ENCODE results near the gene FKTN.
"Not testable (repeated sequence)": the region's sequence is repeated elsewhere in the genome, so short reads cannot be mapped to it uniquely, and the experiment has no call there.

Gene FKTN

GRCh38 chr9:105557804-105558610 lies at the start of gene FKTN:
FKTN (plus strand) TSS chr9:105558131; CDS start chr9:105575033, 16,902 bp downstream.
- peak; percentile 25 for DNase-seq

- no peak for DNase-seq
Measured at GRCh38 chr9:105508530-105508929, 49.4 kb upstream of the FKTN start.

- no peak for DNase-seq
Measured at GRCh38 chr9:105510024-105510423, 47.9 kb upstream of the FKTN start.

DNA sequence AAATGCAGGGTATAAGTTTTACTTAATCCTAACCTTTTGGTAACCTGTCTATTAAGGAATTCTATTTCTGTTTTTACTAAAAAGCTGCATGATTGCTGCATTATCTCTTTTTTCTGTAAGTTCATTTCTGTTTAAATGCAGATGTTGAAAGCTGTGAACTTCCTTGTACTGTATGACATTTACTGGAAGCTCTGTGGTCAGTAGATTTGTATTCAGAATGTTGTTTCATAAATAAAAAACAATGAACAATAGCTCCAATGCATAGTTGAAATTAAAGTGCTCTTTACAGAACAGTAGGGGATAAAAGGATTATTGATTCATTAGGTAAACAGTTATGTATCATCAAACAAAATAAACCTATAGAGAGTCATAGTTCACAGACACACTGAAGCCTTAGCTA lies 46.5 kb upstream of the FKTN start:
- DNase-seq = no peak

- DNase-seq = no peak
Measured at GRCh38 chr9:105515811-105516413, 42.0 kb upstream of the FKTN start.

DNA sequence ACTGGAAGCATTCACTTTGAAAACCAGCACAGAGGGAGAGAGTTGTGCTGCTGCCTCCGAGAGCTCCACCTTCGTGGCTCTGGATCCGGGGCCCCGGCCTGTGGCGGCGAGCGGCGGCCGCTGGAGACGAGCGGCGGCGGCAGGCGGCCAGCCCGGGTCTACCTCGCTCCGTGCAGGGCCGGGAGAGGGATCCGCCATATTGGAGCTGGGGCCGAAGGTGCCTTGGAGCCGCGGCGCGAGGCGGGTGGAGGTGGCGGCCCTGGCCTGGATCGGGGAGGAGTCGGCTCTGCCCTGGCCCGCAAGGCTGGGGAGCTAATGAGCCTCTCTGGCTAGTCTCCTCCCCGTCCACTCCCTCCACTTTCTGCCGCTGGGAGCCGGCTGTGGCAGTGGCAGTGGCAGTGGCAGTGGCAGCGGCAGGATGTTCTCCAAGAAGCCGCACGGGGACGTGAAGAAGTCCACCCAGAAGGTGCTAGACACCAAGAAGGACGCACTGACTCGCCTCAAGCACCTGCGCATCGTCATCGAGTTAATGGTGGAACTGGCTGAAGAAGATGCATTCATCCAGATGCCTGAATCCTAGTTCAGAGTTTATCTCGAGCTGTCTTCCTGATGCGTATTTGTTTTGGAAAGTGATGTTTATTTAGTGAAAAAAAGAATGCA lies 38.1 kb upstream of the FKTN start:
- not testable (repeated sequence) for DNase-seq

DNA sequence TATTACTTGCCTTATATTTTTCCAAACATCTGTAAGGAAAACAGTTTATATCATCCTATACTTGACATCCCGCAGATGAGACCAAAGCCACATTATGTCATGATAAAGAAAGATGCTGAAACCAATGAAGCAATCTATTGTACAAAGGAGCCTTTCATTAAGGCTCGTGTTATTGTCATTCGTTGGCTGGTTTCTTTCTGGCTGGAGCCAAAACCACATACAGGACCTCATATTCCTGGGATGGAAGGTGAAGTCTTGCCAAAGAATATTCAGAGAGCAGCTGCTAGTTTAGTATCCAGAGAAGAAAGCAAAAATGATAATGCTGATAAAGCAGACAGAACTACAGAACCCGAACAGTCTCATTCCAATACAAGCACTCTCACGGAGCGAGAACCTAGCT lies 36.9 kb upstream of the FKTN start:
- not testable (repeated sequence) for DNase-seq

DNA sequence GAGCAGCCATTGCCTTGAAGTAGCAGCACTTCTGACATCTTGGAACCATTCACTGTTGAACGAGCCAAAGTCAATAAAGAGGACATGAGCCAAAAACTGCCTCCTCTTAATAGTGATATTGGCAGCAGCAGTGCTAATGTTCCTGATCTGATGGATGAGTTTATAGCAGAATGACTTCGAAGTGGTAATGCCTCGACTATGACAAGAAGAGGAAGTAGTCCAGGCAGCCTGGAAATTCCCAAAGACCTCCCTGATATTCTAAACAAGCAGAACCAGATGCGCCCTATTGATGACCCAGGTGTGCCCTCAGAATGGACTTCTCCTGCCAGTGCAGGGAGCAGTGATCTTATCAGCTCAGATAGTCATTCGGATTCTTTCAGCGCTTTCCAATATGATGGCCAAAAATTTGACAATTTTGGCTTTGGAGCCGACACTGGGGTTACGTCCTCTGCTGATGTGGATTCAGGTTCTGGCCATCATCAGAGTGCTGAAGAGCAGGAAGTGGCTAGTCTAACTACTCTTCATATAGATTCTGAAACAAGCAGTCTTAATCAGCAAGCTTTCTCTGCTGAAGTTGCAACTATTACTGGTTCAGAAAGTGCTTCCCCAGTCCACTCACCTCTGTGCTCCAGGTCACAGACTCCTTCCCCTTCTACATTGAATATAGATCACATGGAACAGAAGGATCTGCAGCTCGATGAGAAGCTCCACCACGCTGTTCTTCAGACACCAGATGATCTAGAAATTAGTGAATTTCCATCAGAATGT lies 35.1 kb upstream of the FKTN start:
- not testable (repeated sequence) for DNase-seq

- DNase-seq = no peak
Measured at GRCh38 chr9:105531530-105531929, 26.4 kb upstream of the FKTN start.

GRCh38 chr9:105535920-105536668 lies 21.8 kb upstream of the FKTN start:
- no peak for DNase-seq

DNA sequence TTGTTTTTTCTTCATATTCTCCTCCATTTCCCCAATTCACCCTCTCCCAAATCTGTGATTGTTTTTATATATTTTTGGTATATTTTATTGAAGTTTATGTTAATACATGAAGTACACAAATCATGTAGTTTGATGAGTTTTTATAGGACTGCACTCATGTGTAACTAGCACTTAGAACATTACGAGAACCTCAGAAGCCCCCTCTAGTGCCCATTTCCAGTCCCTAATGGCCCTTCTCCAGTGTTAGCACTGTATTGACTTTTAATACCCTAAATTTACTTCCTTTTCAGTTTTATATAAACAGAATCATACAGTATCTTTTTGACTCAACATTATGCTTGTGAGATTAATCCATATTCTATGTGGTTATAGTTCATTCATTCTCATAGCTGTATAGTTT lies 18.5 kb upstream of the FKTN start:
- no peak for DNase-seq

GRCh38 chr9:105541838-105542237 lies 16.1 kb upstream of the FKTN start:
- no peak for DNase-seq

GRCh38 chr9:105554042-105554441 lies 3.9 kb upstream of the FKTN start:
- no peak for DNase-seq

- DNase-seq = no peak
Measured at GRCh38 chr9:105572455-105572854, 14.5 kb downstream of the FKTN start.

DNA sequence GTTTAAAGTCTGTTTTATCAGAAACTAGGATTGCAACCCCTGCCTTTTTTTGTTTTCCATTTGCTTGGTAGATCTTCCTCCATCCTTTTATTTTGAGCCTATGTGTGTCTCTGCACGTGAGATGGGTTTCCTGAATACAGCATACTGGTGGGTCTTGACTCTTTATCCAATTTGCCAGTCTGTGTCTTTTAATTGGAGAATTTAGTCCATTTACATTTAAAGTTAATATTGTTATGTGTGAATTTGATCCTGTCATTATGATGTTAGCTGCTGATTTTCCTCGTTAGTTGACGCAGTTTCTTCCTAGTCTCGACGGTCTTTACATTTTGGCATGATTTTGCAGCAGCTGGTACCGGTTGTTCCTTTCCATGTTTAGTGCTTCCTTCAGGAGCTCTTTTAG lies 22.0 kb downstream of the FKTN start:
- DNase-seq = not testable (repeated sequence)

GRCh38 chr9:105581550-105581949 lies 23.6 kb downstream of the FKTN start:
- DNase-seq = not testable (repeated sequence)

DNA sequence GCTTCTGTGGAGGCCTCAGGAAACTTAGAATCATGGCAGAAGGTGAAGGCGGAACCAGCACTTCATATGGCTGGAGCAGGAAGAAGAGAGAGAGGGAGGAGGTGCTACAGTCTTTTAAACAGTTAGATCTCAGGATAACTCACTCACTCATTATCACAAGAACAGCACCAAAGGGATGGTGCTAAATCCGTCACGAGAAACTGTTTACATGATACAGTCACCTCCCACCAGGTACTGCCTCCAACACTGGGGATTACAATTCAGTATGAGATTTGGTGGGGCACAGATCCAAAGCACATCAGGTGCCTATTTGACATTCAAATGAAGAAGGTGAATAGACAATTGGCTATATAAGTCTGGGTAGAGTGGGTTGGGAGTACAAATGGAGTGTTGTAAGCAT lies 35.2 kb downstream of the FKTN start:
- no peak for DNase-seq

GRCh38 chr9:105608721-105609598 lies 51.0 kb downstream of the FKTN start:
- no peak for DNase-seq

DNA sequence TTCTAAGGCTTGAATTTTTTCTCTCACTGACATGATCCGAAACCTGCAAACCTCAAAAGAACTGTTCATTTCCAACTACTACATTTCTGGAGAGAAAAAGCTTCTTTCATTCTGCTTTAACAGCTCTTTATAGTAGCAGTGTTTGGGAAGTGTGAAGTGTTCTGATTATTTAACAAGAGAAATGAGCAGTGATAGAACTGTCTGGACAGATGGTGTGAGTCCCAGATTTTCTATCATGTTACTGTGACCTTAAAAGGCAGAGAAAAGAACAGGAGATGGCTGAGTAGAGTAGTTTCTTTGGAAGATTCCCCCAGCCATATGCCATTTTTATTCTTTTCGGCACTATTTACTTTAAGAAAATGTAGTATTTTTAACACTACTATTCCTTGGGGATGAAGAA lies 63.1 kb downstream of the FKTN start:
- DNase-seq = no peak

GRCh38 chr9:105625088-105625487 lies 67.2 kb downstream of the FKTN start:
- DNase-seq = no peak

- DNase-seq = no peak
Measured at GRCh38 chr9:105632807-105633206, 74.9 kb downstream of the FKTN start.
